Tibial artery (tissue), 4 donors: Measurements from ENCODE around the gene MON1B.

ENCODE experiments used
- DNase-seq, 2 donors: peaks; one replicate each; pipeline ENCODE4 v3.0.0-alpha.2; 2019
- H3K27ac ChIP-seq, 2 donors: fragments of 200-600 bp; sonication (generic) in 1 of 2; 1 replicate in 1 of 2; 2 replicates in 1 of 2; pipeline ENCODE4 v1.5.1; 2018 to 2019; ENCODE audit warnings: mild to moderate bottlenecking in 1 of 2
- H3K27me3 ChIP-seq, 2 donors: fragments of 200-600 bp; sonication (generic) in 1 of 2; one replicate each; pipeline versions ENCODE4 v1.5.1 to v1.6.0; 2016 to 2019
- H3K36me3 ChIP-seq, 3 donors: fragments of 200-600 bp; sonication (generic) in 2 of 3; one replicate each; pipeline ENCODE4 v1.5.1; 2016 to 2019; ENCODE audit warnings: mild to moderate bottlenecking in 2 of 3
- H3K4me1 ChIP-seq, 4 donors: fragments of 200-600 bp; sonication (generic) in 2 of 4; 1 replicate in 3 of 4; 2 replicates in 1 of 4; pipeline ENCODE4 v1.5.1; 2016 to 2019
- H3K4me3 ChIP-seq, 2 donors: fragments of 200-600 bp; sonication (generic) in 1 of 2; 1 replicate in 1 of 2; 2 replicates in 1 of 2; pipeline ENCODE4 v1.5.1; 2018 to 2019; ENCODE audit warnings: mild to moderate bottlenecking in 2 of 2
- H3K9me3 ChIP-seq, 3 donors: fragments of 200-600 bp; sonication (generic) in 1 of 3; one replicate each; pipeline ENCODE4 v1.5.1; 2016 to 2019
- CTCF ChIP-seq, 2 experiments: fragments of 200-600 bp in 1 of 2; fragments of 450-650 bp in 1 of 2; IDR thresholded peaks; one replicate each; pipeline ENCODE4 v1.5.1; 2017 to 2019; ENCODE audit warnings: antibody characterized with exemption in 2 of 2, mild to moderate bottlenecking in 1 of 2, moderate library complexity in 1 of 2
- intact Hi-C: fragments of 100-400 bp; cut with DNase I; formaldehyde crosslinking; loops from one replicate; pipeline ENCODE4 v1.15.0; 2023; ENCODE audit warnings: low total_unique reads

MON1B gene

GRCh38 chr16:77213542-77214106, 22.6 kb downstream of the MON1B start:
- Histone ChIP-seq H3K9me3 (no peaks in the 10 kb centered on the region), H3K27ac (no peak overlapping the region), H3K4me1 (peaks cover 0 to 19% (median 15%) of the 10 kb centered on the region in 4 donors), H3K27me3 (peaks cover 0 to 20% of the 10 kb centered on the region in 2 donors), H3K36me3 (no peaks in the 10 kb centered on the region), H3K4me3 (no peak overlapping the region)
- intact Hi-C loops = no loop called here
- TF ChIP-seq CTCF (IDR thresholded peaks at IDR 0.05) = no peak
- no peak for DNase-seq

- Histone ChIP-seq H3K36me3 (no peaks in the 10 kb centered on the region), H3K4me1 (peaks cover 0 to 19% (median 15%) of the 10 kb centered on the region in 4 donors), H3K27ac (no peak overlapping the region), H3K9me3 (no peaks in the 10 kb centered on the region), H3K4me3 (no peak overlapping the region), H3K27me3 (peaks cover 0 to 20% of the 10 kb centered on the region in 2 donors)
- no peak for DNase-seq
- intact Hi-C loops = no loop called here
- TF ChIP-seq CTCF (IDR thresholded peaks at IDR 0.05) = no peak
Observed at GRCh38 chr16:77214411-77215138, 23.6 kb downstream of the MON1B start.

DNA sequence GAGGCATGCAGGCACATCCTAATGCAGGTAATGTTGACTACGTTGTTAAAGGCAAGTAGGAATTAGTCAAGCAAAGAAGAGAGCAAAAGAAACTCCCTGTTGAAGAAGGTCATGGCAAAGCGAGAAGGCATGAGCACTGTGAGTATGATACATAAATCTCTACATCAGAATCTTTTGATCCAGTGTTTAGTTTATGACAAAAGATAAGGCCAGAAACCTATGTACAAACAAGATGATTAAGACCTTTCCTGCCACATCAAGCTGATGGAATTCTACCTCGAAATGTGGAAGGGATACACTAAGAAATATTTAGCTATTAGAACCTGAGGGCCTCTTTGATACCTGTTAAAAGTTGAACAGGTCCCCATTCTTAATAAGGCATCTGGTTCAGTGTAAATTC, 28.4 kb downstream of the MON1B start:
- no peaks in the 10 kb centered on the region for H3K9me3 ChIP-seq
- peaks cover 0 to 4% (median 0%) of the 10 kb centered on the region in 4 donors for H3K4me1 ChIP-seq
- H3K27me3 ChIP-seq = no peaks in the 10 kb centered on the region
- no peak for DNase-seq
- no peak overlapping the region for H3K4me3 ChIP-seq
- H3K36me3 ChIP-seq = no peaks in the 10 kb centered on the region
- no peak overlapping the region for H3K27ac ChIP-seq
- TF ChIP-seq CTCF (IDR thresholded peaks at IDR 0.05) = no peak
- intact Hi-C loops = no loop called here

DNA sequence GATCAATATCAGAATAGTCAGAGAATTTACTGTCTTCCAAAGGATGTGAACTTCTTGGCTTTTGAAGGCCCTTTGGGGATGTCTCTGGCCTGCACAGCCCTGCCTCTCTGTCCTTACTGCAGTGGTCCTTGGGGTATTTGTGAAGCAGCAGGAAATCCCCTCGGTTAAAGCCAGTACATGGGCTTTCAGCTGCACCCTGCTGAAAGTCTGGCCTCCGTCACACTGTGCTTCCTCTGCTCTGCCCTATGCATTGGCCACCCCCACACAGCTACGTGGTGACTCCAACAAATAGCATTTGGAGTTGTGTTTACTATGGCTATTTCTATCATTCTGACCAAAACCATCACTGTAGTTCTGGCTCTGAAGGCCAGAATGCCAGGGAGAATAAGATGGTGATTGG, 29.4 kb downstream of the MON1B start:
- H3K27ac ChIP-seq = no peak overlapping the region
- no peak for TF ChIP-seq CTCF (IDR thresholded peaks at IDR 0.05)
- intact Hi-C loops = no loop called here

DNA sequence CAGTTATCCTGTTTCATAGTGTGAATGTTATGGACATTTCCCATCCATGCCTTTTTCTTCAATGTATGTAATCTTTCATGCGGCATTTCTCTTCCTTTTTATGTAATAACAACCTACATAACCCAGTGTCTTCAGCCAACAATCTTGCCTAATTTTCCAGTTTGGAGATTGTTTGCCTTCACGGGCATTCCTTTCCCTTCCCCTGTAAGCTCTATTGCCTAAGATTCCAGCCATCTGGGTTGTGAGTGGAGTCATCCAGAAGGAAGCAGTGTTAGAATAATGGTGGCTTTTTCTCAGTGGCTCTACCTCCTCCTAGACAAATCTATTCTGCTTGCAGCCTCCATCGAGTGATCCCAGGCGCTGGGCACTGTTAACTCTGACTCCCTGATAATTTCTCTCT, 30.5 kb downstream of the MON1B start:
- Histone ChIP-seq H3K4me3 (no peak overlapping the region), H3K27me3 (no peaks in the 10 kb centered on the region), H3K27ac (no peak overlapping the region), H3K9me3 (no peaks in the 10 kb centered on the region), H3K4me1 (peaks cover 0 to 4% (median 0%) of the 10 kb centered on the region in 4 donors), H3K36me3 (no peaks in the 10 kb centered on the region)
- DNase-seq = no peak
- intact Hi-C loops = no loop called here
- TF ChIP-seq CTCF (IDR thresholded peaks at IDR 0.05) = no peak

More for the DNA sequence above, 29.4 kb downstream of the MON1B start:
- DNase-seq = no peak
- Histone ChIP-seq H3K36me3 (no peaks in the 10 kb centered on the region), H3K4me3 (no peak overlapping the region), H3K27me3 (no peaks in the 10 kb centered on the region), H3K9me3 (no peaks in the 10 kb centered on the region), H3K4me1 (peaks cover 0 to 4% (median 0%) of the 10 kb centered on the region in 4 donors)
